HUDEP-2 (cell line): ENCODE data around the gene PCDHGB5.

Source experiments
- DNase-seq, 76 experiments: peaks; one replicate each; lab custom pipeline; 2025; ENCODE audit not compliant: unreplicated experiment in 76 of 76; lab: John Stamatoyannopoulos, UW

PCDHGB5 gene

DNA sequence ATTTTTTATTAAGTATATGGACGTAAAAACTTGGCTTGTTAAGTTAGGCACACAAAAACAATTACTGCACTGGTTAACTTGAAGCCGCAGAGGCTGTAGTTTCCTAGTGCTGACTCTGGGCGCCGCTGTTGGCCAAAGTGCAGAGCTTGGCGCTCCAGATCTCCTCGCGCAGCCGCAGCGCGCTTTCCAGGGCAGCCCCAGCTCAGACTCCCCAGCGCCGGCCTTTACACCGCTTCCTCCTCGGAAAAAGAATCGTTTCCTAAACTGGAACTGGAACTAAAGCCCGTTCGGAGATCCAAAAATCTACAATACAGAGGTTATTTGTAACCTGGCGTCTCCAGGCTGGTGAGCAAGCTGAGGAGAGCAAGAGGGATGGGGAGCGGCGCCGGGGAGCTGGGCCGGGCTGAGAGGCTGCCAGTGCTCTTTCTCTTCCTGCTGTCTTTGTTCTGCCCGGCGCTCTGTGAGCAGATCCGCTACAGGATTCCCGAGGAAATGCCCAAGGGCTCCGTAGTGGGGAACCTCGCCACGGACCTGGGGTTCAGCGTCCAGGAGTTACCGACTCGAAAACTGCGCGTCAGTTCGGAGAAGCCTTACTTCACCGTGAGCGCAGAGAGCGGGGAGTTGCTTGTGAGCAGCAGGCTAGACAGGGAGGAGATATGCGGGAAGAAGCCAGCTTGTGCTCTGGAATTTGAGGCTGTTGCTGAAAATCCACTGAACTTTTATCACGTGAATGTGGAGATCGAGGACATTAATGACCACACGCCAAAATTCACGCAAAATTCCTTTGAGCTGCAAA, at the start of gene PCDHGB5:
Gene PCDHGB5 (plus strand): TSS at position 192 of the 796 bp plus-strand sequence. CDS start 181 bp downstream, at position 373.
- DNase-seq, result peak in 9 of 76 experiments; percentile 2 to 25 (median 11)

DNA sequence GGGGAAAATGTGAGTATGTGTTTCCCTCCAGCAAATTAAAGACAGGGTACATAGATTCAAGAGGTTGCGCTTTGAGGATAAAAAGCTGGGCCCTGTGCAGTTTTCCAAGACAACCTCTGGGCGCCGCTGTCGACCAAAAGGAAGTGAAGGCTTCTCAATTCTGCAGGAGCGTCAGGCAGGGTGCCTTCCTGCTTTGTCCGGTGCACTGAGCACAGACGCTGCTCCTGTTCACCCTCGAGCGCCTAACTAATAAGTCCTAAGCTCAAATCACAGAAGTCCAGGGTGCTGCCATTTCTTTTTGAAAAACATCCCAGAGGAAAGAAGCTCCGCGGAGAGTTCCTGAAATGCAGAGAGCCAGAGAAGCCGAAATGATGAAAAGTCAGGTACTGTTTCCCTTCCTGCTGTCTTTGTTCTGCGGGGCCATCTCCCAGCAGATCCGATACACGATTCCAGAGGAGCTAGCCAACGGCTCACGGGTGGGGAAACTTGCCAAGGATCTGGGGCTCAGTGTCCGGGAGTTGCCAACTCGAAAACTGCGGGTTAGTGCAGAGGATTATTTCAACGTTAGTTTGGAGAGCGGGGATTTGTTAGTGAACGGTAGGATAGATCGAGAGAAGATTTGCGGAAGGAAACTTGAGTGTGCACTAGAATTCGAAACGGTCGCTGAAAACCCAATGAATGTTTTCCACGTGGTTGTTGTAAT, 47.7 kb upstream of the PCDHGB5 start, which contains the start of gene PCDHGB1:
Gene PCDHGB1 (plus strand): TSS at position 183 of the 703 bp plus-strand sequence. CDS start 162 bp downstream, at position 345.
- DNase-seq, result peak in 1 of 76 experiments; percentile 1

DNA sequence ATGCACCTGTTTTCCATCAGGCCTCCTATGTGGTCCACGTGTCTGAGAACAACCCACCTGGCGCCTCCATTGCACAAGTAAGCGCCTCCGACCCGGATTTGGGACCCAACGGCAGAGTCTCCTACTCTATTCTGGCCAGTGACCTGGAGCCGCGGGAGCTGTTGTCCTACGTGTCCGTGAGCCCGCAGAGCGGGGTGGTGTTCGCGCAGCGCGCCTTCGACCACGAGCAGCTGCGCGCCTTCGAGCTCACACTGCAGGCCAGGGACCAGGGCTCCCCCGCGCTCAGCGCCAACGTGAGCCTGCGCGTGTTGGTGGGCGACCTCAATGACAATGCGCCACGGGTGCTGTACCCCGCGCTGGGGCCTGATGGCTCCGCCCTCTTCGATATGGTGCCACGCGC, 46.2 kb upstream of the PCDHGB5 start:
- DNase-seq, result no peak

DNA sequence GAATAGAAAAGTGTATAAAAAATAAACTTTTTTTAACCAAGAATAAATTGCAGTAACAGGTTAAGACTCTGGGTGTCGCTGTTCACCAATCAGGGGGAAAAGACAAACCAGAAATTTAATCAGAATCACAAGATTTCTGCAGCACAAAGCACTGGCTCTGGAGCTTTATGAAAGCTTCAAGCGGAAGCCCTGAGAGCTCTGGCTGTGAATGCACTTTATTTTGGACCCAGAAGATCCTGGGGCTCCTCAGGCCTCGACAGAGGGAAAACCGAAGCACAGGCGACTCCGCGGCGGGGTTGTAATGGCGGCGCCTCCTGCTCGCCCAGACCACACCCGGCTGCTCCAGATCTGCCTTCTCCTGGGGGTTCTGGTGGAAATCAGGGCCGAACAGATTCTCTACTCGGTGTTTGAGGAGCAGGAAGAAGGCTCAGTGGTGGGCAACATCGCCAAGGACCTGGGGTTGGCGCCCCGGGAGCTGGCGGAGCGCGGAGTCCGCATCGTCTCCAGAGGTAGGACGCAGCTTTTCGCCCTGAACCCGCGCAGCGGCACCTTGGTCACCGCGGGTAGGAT, 42.8 kb upstream of the PCDHGB5 start, which contains the start of gene PCDHGA4:
Gene PCDHGA4 (plus strand): TSS at position 122 of the 570 bp plus-strand sequence. CDS start 87 bp downstream, at position 209.
- no peak for DNase-seq

DNA sequence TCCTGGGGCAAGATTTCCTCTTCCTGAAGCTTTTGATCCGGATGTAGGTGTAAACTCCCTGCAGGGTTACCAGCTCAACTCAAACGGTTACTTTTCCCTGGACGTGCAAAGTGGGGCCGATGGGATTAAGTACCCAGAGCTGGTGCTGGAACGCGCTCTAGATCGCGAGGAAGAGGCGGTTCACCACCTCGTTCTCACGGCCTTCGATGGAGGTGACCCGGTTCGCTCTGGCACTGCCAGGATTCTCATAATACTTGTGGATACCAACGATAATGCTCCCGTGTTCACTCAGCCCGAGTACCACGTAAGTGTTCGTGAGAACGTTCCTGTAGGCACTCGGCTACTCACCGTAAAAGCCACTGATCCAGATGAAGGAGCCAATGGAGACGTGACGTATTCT, 42.1 kb upstream of the PCDHGB5 start:
- no peak for DNase-seq

DNA sequence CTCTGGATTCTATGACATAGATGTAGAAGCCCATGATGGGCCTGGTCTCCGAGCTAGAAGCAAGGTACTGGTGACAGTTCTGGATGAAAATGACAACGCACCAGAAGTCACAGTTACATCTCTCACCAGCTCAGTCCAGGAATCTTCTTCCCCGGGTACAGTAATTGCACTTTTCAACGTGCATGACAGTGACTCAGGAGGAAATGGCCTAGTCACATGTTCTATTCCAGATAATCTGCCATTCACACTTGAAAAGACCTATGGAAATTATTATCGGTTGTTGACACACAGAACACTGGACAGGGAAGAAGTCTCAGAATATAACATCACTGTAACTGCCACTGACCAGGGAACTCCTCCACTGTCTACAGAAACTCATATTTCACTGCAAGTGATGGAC, 41.6 kb upstream of the PCDHGB5 start:
- DNase-seq, result no peak

DNA sequence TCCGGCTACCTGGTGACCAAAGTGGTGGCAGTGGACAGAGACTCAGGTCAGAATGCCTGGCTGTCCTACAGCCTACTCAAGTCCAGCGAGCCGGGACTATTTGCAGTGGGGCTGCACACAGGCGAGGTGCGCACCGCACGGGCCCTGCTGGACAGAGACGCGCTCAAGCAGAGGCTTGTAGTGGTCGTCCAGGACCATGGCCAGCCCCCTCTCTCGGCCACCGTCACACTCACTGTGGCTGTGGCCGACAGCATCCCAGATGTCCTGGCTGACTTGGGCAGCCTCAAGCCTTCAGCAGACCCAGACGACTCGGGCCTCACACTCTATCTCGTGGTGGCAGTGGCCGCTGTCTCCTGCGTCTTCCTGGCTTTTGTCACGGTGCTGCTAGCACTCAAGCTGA, 40.8 kb upstream of the PCDHGB5 start:
- no peak for DNase-seq

DNA sequence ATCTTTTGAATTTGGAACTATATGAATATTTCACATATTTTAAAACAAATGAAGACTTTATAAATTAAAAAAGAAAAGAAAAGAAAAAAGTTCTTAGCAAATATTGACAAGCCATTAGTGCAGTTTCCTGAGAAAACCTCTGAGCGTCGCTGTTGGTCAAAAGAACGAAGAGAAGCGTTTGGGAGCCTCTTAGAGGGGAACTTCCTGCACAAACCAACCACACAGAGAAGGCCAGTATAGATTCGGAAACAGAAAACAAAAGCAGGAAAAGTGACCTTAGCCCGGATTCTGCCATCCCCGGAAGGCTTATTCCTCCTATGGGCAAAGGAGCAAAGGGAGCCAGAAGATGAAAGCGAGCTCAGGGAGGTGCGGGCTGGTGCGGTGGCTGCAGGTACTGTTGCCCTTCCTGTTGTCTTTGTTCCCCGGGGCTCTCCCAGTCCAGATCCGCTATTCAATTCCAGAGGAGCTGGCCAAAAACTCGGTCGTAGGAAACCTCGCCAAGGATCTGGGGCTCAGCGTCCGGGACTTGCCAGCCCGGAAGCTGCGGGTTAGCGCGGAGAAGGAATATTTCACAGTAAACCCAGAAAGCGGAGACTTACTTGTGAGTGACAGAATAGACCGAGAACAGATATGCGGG, 37.8 kb upstream of the PCDHGB5 start, which contains the start of gene PCDHGB2:
Gene PCDHGB2 (plus strand): TSS at position 205 of the 637 bp plus-strand sequence. CDS start 142 bp downstream, at position 347.
- no peak for DNase-seq

DNA sequence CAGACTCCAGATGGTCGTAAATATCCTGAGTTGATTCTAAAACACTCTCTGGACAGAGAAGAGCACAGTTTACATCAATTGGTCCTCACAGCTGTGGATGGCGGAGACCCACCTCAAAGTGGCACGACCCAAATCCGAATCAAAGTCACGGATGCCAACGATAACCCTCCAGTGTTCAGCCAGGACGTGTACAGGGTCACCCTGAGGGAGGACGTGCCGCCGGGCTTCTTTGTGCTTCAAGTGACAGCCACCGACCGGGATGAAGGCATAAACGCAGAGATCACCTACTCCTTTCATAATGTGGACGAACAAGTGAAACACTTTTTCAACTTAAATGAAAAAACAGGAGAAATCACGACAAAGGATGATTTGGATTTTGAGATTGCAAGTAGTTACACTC, 37.1 kb upstream of the PCDHGB5 start:
- DNase-seq, result no peak

DNA sequence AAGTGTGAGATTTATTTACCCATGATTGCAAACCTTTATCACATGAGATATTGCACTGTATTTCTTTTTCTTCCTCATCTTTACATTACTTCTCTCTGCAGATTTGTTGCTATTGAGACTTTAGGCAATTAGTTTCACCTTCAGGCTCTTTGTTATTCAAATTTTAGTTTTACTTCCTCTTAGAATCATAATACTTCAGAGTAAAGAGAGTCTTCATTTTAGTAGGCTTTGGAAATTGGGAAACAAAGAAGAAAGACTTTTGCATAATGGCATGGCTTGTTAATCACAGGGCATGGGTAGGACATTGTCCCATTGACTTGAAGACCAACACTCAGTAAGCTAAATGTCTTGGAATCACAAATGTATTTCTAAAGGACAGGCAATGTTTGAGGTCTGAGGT, 35.0 kb upstream of the PCDHGB5 start:
- DNase-seq, result no peak

DNA sequence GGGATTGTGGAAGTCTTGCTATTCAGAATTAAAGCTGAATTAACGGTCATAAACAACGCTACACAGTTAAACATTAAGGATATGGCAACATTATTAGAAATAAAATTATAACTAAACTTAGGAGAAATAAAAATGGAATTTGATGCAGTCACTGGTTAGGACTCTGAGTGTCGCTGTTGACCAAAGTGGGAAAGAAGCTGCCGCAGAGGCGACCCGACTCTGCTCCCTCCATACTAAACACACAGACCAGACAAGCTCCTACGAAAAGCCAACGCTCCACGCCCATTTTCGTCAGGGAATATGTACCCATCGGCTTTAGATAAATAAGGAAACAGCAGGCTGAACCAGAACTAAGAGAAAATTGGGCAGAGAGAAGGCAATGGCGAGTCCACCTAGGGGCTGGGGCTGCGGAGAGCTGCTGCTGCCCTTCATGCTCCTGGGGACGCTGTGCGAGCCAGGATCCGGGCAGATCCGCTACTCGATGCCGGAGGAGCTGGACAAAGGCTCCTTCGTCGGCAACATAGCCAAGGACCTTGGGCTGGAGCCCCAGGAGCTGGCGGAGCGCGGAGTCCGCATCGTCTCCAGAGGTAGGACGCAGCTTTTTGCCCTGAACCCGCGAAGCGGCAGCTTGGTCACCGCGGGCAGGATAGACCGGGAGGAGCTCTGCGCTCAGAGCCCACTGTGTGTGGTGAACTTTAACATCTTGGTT, 33.6 kb upstream of the PCDHGB5 start, which contains the start of gene PCDHGA5:
Gene PCDHGA5 (plus strand): TSS at position 211 of the 709 bp plus-strand sequence. CDS start 169 bp downstream, at position 380.
- no peak for DNase-seq

DNA sequence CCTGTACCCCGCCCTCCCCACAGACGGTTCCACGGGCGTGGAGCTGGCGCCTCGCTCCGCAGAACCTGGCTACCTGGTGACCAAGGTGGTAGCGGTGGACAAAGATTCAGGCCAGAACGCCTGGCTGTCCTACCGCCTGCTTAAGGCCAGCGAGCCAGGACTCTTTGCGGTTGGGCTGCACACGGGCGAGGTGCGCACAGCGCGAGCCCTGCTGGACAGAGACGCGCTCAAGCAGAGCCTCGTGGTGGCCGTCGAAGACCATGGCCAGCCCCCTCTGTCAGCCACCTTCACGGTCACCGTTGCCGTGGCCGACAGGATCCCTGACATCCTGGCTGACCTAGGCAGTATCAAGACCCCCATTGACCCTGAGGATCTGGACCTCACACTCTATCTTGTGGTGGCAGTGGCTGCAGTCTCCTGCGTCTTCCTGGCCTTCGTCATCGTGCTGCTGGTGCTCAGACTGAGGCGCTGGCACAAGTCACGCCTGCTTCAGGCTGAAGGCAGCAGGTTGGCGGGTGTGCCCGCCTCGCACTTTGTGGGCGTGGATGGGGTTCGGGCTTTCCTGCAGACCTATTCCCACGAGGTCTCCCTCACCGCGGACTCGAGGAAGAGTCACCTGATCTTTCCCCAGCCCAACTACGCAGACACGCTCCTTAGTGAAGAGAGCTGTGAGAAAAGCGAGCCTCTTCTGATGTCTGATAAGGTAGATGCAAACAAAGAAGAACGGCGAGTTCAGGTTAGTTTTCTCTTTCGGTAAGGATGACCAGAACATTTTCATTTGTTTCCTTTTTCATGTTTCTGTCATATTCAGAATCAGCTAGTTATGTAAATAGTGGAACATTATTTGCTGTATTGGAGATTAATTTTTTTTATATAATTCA, 31.5 kb upstream of the PCDHGB5 start:
- no peak for DNase-seq

DNA sequence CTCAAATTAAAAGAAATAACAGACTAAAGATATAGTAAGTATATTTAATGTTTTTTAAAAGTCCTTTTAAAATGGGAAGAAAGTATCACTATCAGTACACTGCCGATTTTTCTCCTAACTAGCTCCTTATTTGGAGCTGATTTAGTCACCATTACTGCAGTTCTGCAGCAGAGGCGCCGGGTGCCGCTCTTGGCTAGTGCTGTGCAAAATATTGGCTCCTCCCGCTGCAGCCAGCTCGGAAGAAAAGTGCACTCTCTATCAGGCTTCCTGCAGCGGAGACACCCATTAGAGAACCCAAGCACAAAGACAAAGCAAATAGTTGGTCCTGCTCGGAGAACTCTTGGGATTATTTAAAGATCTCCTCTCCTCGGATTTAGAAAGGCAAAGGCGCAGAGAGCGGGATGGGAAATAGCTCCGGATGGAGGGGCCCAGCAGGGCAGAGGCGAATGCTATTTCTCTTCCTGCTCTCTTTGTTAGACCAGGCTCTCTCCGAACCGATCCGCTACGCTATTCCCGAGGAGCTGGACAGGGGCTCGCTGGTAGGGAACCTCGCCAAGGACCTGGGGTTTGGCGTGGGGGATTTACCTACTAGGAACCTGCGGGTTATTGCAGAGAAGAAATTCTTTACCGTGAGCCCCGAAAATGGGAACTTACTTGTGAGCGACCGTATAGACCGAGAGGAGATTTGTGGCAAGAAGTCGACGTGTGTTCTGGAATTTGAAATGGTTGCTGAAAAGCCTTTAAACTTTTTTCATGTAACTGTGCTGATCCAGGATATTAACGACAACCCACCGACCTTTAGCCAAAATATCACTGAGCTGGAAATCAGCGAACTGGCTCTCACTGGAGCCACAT, 27.5 kb upstream of the PCDHGB5 start, which contains the start of gene PCDHGB3:
Gene PCDHGB3 (plus strand): TSS at position 249 of the 855 bp plus-strand sequence. CDS start 153 bp downstream, at position 402.
- peak in 18 of 76 experiments; percentile 1 to 38 (median 12) for DNase-seq

DNA sequence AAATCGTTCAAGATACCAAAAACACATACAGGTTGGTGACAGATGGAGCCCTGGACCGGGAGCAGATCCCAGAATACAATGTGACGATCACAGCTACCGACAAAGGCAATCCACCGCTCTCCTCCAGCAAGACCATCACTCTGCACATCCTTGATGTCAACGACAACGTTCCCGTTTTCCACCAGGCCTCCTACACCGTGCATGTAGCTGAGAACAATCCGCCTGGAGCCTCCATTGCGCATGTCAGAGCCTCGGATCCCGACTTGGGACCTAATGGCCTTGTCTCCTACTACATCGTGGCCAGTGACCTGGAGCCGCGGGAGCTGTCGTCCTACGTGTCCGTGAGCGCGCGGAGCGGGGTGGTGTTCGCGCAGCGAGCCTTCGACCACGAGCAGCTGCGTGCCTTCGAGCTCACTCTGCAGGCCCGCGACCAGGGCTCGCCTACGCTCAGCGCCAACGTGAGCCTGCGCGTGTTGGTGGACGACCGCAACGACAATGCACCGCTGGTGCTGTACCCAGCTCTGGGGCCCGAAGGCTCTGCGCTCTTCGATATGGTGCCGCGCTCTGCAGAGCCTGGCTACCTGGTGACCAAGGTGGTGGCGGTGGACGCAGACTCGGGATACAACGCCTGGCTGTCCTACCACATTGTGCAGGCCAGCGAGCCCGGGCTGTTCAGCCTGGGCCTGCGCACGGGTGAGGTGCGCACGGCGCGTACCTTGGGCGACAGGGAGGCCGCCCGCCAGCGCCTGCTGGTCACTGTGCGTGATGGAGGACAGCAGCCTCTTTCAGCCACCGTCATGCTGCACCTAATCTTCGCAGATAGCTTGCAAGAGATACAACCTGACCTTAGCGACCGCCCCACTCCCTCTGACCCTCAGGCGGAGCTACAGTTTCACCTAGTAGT, 25.9 kb upstream of the PCDHGB5 start:
- no peak for DNase-seq

DNA sequence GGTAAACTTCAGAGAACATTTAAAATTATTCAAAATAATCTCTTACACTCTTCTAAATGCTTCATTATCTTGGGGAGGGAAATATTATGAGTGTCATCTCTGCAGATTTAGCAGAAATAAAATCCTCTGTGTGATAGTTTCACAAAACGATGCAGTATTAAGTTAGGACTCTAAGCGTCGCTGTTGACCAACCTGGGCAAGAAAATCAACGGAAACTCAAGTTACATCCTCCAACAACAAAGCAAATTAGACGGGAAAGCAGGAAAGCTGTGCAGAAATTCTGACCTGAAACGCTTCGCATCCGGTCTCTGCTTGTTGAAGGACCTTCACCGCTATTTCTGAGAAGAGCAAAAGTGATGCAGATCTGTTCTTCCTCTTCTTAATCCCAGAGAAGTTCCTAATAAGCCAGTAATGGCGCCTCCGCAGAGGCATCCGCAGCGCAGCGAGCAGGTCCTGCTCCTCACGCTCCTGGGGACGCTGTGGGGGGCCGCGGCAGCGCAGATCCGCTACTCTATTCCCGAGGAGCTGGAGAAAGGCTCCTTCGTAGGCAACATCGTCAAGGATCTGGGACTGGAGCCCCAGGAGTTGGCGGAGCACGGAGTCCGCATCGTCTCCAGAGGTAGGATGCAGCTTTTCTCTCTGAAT, 24.0 kb upstream of the PCDHGB5 start, which contains the start of gene PCDHGA6:
Gene PCDHGA6 (plus strand): TSS at position 219 of the 645 bp plus-strand sequence. CDS start 193 bp downstream, at position 412.
- DNase-seq, result peak in 1 of 76 experiments; percentile 1

DNA sequence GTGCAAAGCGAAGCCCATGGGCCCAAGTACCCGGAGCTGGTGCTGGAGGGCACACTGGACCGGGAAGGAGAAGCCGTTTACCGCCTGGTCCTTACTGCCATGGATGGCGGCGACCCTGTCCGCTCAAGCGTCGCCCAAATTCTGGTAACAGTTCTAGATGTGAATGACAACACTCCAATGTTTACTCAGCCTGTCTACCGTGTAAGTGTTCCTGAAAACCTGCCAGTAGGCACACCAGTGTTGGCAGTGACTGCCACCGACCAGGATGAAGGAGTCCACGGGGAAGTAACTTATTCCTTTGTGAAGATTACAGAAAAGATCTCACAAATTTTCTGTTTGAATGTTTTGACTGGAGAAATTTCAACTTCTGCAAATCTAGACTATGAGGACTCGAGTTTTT, 23.1 kb upstream of the PCDHGB5 start:
- no peak for DNase-seq
